ES-I3 (cell line): ENCODE results near the gene CDC37L1.

Experiments
- H3K36me3 ChIP-seq: 2 replicates; pipeline ENCODE4 v1.6.1; 2013; ENCODE audit warnings: mild to moderate bottlenecking, low read length, control low read depth, moderate library complexity; ENCODE audit not compliant: insufficient read depth
- H3K4me1 ChIP-seq: 2 replicates; pipeline ENCODE4 v1.6.1; 2013; ENCODE audit warnings: mild to moderate bottlenecking, control low read depth, low read length; ENCODE audit not compliant: insufficient read depth
- H3K9ac ChIP-seq: 2 replicates; pipeline ENCODE4 v1.6.1; 2013; ENCODE audit warnings: low read depth, mild to moderate bottlenecking, low read length, moderate library complexity
- H3K9me3 ChIP-seq: 2 replicates; pipeline ENCODE4 v1.6.1; 2013; ENCODE audit warnings: mild to moderate bottlenecking, low read length, moderate library complexity; ENCODE audit not compliant: control insufficient read depth, insufficient read depth

The CDC37L1 gene

DNA sequence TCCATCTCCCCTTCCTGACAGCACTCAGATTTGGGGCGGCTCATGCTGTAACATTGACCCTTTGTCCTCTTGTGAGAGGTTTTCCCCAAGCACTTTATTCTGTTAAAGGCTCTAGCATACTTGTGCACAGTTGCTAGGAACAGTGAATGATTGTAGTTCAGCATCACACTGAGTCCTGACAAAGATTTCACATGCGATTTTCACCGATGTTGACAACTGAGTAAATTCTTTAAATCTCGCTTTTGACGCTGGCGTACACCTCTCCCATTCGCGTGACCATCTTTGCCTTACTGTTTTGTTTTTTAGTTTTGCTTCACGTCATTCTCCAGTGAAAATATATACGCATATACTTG is 780 bp downstream of the CDC37L1 start:
- H3K4me1 ChIP-seq, result peaks cover 11% of the 10 kb centered on the region
- H3K9ac ChIP-seq, result peak overlapping the region; percentile 88
- H3K9me3 ChIP-seq, result no peaks in the 10 kb centered on the region
- peaks cover 4% of the 10 kb centered on the region; the same call in 1 of the 2 replicates for H3K36me3 ChIP-seq

DNA sequence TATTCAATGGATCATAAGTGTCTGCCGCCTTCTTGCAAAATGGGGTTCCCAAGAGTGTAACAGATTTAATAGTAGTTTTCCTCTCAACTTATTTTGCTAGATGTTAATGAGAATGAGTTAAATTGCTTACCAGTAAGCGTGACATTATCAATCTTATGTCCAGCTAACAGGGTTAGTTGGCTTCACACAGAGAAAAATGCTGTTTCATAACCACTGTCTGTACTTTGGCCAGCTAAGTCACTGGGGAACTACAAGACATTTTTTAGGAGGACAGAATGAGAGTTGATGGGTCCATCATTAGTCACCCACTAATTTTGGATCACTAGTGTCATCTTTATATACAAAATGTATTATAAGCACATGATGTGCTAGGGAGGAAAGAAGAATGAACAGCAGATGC is 1.4 kb downstream of the CDC37L1 start:
- peaks cover 11% of the 10 kb centered on the region for H3K4me1 ChIP-seq
- peak overlapping the region; percentile 88 for H3K9ac ChIP-seq
- peaks cover 4% of the 10 kb centered on the region; the same call in 1 of the 2 replicates for H3K36me3 ChIP-seq
- H3K9me3 ChIP-seq, result no peaks in the 10 kb centered on the region

DNA sequence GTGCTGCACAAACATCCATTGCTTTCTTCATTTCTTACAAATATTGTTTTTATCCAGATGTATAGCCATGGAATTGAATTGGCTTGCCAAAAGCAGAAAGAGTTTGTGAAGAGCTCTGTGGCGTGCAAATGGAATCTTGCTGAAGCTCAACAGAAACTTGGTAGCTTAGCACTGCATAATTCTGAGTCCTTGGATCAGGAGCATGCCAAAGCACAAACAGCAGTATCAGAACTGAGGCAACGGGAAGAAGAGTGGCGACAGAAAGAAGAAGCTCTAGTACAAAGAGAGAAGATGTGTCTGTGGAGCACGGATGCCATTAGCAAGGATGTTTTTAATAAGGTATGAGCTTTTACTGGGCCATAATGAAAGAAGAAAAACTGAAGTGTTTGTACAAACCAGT is 5.5 kb downstream of the CDC37L1 start:
- H3K9ac ChIP-seq, result no peak overlapping the region
- H3K9me3 ChIP-seq, result no peaks in the 10 kb centered on the region
- H3K4me1 ChIP-seq, result no peaks in the 10 kb centered on the region
- peaks cover 4% of the 10 kb centered on the region; the same call in 1 of the 2 replicates for H3K36me3 ChIP-seq

DNA sequence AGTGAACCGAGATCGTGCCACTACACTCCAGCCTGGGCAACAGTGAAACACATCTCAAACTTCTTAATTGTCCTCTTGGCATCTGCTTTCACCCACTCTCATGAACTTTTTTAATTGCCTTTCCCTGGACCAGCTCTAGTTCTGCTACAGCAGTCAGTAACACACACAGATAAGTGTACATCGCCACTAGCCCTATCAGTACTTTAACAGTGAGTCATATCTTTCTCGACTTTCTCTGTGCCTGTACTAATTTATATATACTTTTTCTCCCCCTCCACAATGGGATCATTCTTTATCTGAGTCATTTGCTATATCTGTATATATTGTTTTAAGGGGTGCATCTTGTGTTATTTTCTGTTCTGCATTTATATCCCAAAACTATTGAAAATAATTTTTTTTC is 6.7 kb downstream of the CDC37L1 start:
- no peak overlapping the region for H3K9ac ChIP-seq
- peaks cover 4% of the 10 kb centered on the region; the same call in 1 of the 2 replicates for H3K36me3 ChIP-seq
- H3K4me1 ChIP-seq, result no peaks in the 10 kb centered on the region
- no peaks in the 10 kb centered on the region for H3K9me3 ChIP-seq

DNA sequence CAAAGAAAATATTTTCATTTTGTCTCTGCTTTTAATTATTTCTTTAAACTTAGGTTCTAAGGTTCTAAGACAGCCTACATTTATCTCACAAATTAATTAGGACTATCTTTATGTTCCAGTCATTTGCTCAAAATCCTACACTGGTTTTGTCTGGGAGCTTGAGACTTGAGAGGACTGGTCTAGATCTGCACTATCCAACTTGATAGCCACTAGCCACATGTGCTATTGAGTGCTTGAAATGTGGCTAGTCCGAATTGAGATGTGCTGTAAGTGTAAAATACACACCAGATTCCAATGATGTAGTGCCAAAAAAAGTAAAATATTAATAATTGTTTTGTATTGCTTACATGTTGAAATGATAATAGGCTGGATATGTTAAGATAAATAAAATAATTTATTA is 7.2 kb downstream of the CDC37L1 start:
- Histone ChIP-seq H3K9ac (no peak overlapping the region), H3K9me3 (no peaks in the 10 kb centered on the region), H3K4me1 (no peaks in the 10 kb centered on the region), H3K36me3 (peaks cover 4% of the 10 kb centered on the region; the same call in 1 of the 2 replicates)

DNA sequence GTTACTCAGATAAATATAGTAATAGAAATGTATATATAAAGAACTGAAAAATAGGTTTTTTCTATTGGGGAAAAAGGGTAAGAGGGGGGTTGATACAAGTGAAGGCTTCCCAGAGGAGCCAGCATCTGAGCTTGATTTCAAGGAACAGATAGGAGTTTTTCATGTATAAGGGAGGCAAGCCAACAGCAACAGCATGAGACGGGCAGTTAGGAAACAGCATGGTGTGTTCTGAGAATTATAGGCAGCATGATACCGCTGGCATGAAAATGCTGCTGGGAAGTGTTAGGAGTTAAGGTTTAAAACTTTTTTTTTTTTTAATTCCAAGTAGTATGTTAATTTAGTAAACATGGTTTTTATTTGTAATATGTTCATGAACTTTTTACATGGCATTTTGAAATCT is 9.7 kb downstream of the CDC37L1 start:
- no peaks in the 10 kb centered on the region for H3K4me1 ChIP-seq
- H3K9me3 ChIP-seq, result no peaks in the 10 kb centered on the region
- peaks cover 4% of the 10 kb centered on the region; the same call in 1 of the 2 replicates for H3K36me3 ChIP-seq
- H3K9ac ChIP-seq, result no peak overlapping the region

DNA sequence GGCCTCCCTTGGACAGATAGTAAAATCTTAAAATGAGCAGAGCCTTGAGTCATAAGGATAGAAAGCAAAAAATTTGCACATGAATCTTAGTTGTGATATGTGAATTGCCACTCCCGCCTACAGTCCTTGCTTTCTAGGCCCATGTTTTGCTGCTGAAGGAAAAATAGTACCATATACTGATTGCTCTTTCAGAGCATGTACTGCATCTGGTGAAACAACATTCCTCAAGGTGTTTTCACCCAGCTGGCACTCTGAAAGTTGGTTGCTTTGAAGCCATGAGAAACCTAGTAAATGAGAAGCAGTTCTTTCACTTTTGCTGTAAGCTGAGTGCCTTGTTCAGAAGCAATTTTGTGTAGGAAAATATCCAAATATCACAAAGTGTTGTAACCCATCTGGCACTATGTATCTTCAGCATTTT is 10.3 kb downstream of the CDC37L1 start:
- no peak overlapping the region for H3K9ac ChIP-seq
- H3K9me3 ChIP-seq, result no peaks in the 10 kb centered on the region
- H3K36me3 ChIP-seq, result peaks cover 1% of the 10 kb centered on the region; the same call in 1 of the 2 replicates
- H3K4me1 ChIP-seq, result no peaks in the 10 kb centered on the region

DNA sequence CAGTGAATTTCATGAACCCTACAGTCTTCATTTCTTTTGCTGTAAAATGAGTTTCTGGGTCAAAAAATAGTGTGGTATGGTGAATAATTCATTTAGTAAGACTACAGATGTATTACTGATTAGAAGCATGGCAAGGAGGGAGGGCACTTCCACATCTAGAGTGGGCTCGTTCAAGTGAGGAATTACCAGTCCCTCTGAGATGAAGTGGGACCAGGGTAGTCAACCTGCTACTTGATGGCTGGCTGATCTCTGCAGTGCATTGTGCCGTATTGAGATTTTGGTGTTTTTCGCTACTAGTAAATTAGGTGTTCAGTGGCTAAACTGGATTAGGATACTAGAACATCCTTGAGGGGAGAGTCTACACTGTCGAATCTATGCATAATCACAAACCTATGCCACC is 10.8 kb downstream of the CDC37L1 start:
- no peak overlapping the region for H3K9ac ChIP-seq
- no peaks in the 10 kb centered on the region for H3K36me3 ChIP-seq
- no peaks in the 10 kb centered on the region; the same call in 1 of the 2 replicates for H3K9me3 ChIP-seq
- H3K4me1 ChIP-seq, result no peaks in the 10 kb centered on the region

DNA sequence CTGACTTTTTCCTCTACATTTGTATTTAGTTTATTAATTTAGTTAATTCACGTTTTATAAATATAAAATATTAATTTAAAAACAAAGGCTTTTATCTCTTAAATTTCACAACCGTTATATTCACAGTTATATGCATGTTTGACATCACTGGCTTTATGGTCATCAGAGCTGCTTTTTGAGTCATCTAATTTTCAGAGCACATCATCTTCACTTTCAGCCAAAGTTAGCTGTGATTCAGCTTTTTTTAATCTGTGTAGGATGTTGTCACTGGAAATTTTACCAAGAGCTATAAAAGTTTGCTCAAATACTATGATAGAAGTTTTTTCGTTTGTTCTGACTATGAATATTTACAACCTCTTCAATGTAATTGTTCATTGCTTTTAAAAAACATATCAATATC is 12.4 kb downstream of the CDC37L1 start:
- Histone ChIP-seq H3K9me3 (no peaks in the 10 kb centered on the region; the same call in 1 of the 2 replicates), H3K9ac (no peak overlapping the region), H3K36me3 (no peaks in the 10 kb centered on the region), H3K4me1 (no peaks in the 10 kb centered on the region)

DNA sequence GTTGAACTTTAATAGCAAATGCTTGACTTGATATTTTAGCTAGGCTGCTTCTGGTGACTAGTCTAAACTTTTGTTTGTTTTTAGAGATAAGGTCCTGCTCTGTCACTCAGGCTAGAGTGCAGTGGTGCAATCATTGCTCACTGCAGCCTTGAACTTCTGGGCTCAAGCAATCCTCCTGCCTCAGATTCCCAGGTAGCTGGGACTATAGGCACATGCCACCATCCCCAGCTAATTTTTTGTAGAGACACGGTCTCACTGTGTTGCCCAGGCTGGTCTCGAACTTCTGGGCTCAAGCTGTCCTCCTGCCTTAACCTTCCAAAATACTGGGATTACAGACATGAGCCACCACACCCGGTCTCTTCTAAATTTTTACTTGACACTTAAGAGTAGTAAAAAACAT is 20.7 kb downstream of the CDC37L1 start:
- H3K4me1 ChIP-seq, result no peaks in the 10 kb centered on the region
- no peak overlapping the region for H3K9ac ChIP-seq
- H3K36me3 ChIP-seq, result peaks cover 3% of the 10 kb centered on the region; the same call in 1 of the 2 replicates
- H3K9me3 ChIP-seq, result no peaks in the 10 kb centered on the region

DNA sequence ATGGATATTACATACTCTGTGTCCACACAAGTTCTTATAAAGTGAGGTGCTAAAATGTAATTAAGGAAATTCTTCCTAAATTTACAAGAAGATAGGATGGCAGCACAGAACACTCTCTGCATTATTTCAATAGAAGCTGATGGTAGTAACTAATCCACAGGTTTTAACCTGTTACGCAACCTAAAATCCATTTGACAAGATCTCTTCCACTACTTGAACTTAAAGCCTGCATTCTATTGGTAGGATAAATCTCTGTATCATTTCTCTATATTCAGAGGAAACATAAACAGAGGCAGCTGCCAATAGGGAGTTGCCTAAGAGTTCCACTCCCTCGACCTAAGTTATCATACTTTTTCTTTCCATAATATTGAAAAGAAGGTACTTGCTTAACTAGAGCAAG is 21.6 kb downstream of the CDC37L1 start:
- peaks cover 3% of the 10 kb centered on the region; the same call in 1 of the 2 replicates for H3K36me3 ChIP-seq
- no peaks in the 10 kb centered on the region for H3K4me1 ChIP-seq
- no peaks in the 10 kb centered on the region for H3K9me3 ChIP-seq
- H3K9ac ChIP-seq, result no peak overlapping the region

DNA sequence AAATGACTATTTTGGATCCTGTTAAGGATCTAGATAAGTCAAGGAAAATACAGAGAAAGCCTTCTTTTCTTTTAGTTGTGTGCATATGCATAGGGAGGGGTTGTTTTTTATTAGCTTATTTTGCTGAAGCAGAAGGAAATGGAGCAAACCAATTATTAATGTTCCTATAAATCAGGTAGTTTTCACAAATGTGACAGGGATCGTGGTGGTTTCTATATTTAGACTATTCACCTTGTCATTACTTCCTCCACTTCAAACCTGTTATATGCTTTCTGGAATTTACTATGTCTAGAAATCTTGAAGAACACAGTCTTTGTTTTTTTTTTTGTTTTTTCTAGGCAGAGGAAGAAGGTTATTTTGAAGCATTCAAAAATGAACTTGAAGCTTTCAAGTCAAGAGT is 22.2 kb downstream of the CDC37L1 start:
- no peaks in the 10 kb centered on the region for H3K4me1 ChIP-seq
- H3K9me3 ChIP-seq, result no peaks in the 10 kb centered on the region
- no peak overlapping the region for H3K9ac ChIP-seq
- H3K36me3 ChIP-seq, result peaks cover 3% of the 10 kb centered on the region; the same call in 1 of the 2 replicates

DNA sequence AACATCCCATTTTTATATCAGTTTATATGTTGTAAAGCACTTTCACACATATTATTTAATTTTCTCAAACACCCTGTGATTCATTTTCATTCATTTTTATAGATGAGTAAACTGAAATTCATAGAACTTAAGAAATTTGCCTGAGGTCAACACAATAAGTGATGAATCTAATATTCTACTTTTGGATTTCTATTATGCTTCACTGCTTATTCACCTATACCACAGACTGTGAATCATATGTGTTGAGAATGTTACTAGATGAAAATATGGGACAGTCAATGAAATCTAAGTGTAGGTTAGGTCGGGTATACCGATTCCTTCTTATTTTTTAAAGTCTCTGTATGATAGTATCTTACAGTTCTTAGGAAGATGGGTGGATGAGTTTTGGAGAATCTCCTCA is 24.8 kb downstream of the CDC37L1 start:
- Histone ChIP-seq H3K9ac (no peak overlapping the region), H3K36me3 (peaks cover 3% of the 10 kb centered on the region; the same call in 1 of the 2 replicates), H3K9me3 (no peaks in the 10 kb centered on the region), H3K4me1 (no peaks in the 10 kb centered on the region)

DNA sequence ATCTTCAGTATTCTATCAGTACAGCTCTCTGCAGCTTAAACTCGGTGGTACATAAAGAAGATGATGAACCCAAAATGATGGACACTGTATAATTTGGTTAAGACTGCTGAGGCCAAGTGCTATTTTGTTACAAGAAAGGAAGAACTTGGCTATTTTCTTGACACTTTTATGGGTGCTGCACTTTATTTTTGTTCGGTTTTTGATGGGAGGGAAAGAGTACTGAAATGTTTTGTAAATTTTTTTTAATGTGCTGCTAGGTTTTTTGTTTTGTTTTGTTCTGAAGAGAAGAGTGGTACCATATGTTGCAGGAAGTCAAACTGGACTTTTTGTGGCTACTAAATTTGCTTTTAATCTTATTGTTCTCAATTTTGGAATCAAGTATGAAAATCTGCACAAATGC is 26.7 kb downstream of the CDC37L1 start:
- Histone ChIP-seq H3K4me1 (no peaks in the 10 kb centered on the region), H3K9me3 (no peaks in the 10 kb centered on the region), H3K36me3 (peaks cover 6% of the 10 kb centered on the region; the same call in 1 of the 2 replicates), H3K9ac (no peak overlapping the region)

DNA sequence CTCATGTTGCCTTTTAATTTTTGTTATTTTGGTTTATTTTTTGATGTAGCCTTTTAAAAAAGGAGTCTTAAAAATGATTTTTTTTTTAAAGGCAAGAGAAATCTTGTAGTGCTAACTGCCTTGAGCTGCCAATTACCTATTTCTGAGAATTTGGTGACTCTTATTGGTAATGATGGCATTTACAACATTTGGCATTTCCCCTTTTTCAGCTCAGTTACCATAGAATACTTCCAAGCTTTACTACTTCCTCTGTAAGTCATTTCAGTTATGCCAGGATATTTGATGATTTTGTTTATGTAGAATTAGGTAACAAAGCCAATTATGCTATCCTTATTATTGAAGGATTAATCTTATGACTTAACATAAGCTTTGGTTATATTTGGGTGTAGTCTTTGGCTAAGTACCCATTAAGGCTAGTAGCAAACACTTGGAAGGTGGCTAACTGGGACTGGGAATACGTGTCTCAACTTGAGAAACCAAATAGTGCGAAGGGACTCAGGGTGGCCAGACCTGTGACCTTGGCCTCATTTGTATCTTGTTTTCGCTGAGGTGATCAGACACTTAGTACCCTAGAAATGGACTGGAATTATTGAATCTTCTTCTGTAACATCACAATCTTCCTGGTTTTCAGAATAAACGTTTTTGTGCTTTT is 27.7 kb downstream of the CDC37L1 start:
- H3K9me3 ChIP-seq, result no peaks in the 10 kb centered on the region
- no peaks in the 10 kb centered on the region for H3K4me1 ChIP-seq
- no peak overlapping the region for H3K9ac ChIP-seq
- H3K36me3 ChIP-seq, result peaks cover 6% of the 10 kb centered on the region; the same call in 1 of the 2 replicates
